Endothelial cell (in vitro differentiated cells): ENCODE measurements around the gene STIP1. TPM values are rescaled to one million over a fixed set of nuclear protein-coding genes. Genes with fewer than 3 reads are reported as not detected.
A peak's percentile ranks its signal among the peaks of the same experiment; 100 is the strongest.
"Not testable (repeated sequence)": the region's sequence is repeated elsewhere in the genome, so short reads cannot be mapped to it uniquely, and the experiment has no call there.

ENCODE experiments used
- DNase-seq: peaks from one replicate; pipeline ENCODE4 v3.0.0; 2021; ENCODE audit warnings: low spot score
- H3K27ac Mint-ChIP-seq: one replicate; pipeline ENCODE4 v1.8.0; 2021; ENCODE audit warnings: mixed read lengths, inconsistent platforms; ENCODE audit not compliant: unreplicated experiment
- H3K27me3 Mint-ChIP-seq: one replicate; pipeline ENCODE4 v1.8.0; 2021; ENCODE audit warnings: mild to moderate bottlenecking, moderate library complexity, mixed read lengths, inconsistent platforms; ENCODE audit not compliant: unreplicated experiment
- H3K36me3 Mint-ChIP-seq: one replicate; pipeline ENCODE4 v1.8.0; 2021; ENCODE audit warnings: mild to moderate bottlenecking, low read depth, mixed read lengths, inconsistent platforms; ENCODE audit not compliant: unreplicated experiment
- H3K4me1 Mint-ChIP-seq: one replicate; pipeline ENCODE4 v1.8.0; 2021; ENCODE audit warnings: mild to moderate bottlenecking, mixed read lengths, inconsistent platforms; ENCODE audit not compliant: unreplicated experiment
- H3K4me3 Mint-ChIP-seq: one replicate; pipeline ENCODE4 v1.8.0; 2021; ENCODE audit warnings: mild to moderate bottlenecking, mixed read lengths, inconsistent platforms; ENCODE audit not compliant: unreplicated experiment
- H3K9me3 Mint-ChIP-seq: one replicate; pipeline ENCODE4 v1.8.0; 2021; ENCODE audit warnings: mixed read lengths, inconsistent platforms; ENCODE audit not compliant: unreplicated experiment
- total RNA-seq: library from RNA; stranded (reverse); fragmentation: NEBNext Ultra II Directional; extraction: Animal tissue kit (Norgen Biotek cat#: 25700); gene quantifications from one replicate; pipeline ENCODE4 v1.2.1, GENCODE V29; 2021; ENCODE audit not compliant: unreplicated experiment
- TF ChIP-seq, protein P1 (sequence below): fragments of 200-600 bp; sonication (generic); IDR thresholded peaks from one replicate; pipeline ENCODE4 v1.5.0; 2021; ENCODE audit warnings: antibody characterized with exemption; ENCODE audit not compliant: unreplicated experiment

The STIP1 gene
- total RNA-seq, 1 donor from 2014 or later = 124 TPM

DNA sequence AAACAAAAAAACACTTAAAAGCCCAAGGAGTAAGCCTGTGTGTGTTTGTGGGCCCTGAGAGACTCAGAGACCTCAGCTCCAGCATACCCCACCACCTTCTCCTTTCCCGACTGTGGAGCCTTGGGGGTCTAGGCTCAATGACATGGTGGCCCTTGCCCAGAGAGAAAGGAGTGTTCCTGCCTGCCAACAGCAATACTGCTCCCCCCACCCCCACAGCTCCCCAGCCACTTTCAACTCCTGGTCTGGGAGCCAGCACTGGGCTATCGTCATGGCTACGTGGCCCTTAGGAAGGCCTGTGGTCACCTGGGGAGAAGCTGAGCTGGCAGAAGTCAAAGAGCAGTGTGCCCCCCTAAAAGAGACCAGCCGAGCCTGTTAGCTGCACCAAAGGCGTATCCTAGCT lies 58.1 kb downstream of the STIP1 start:
- peaks cover 16% of the 10 kb centered on the region for H3K4me1 Mint-ChIP-seq
- peaks cover 11% of the 10 kb centered on the region for H3K36me3 Mint-ChIP-seq
- peak overlapping the region; percentile 62 for H3K4me3 Mint-ChIP-seq
- H3K27me3 Mint-ChIP-seq = peaks cover 17% of the 10 kb centered on the region
- no peaks in the 10 kb centered on the region for H3K9me3 Mint-ChIP-seq
- no peak overlapping the region for H3K27ac Mint-ChIP-seq
- no peak for DNase-seq
- TF ChIP-seq, protein P1, sequence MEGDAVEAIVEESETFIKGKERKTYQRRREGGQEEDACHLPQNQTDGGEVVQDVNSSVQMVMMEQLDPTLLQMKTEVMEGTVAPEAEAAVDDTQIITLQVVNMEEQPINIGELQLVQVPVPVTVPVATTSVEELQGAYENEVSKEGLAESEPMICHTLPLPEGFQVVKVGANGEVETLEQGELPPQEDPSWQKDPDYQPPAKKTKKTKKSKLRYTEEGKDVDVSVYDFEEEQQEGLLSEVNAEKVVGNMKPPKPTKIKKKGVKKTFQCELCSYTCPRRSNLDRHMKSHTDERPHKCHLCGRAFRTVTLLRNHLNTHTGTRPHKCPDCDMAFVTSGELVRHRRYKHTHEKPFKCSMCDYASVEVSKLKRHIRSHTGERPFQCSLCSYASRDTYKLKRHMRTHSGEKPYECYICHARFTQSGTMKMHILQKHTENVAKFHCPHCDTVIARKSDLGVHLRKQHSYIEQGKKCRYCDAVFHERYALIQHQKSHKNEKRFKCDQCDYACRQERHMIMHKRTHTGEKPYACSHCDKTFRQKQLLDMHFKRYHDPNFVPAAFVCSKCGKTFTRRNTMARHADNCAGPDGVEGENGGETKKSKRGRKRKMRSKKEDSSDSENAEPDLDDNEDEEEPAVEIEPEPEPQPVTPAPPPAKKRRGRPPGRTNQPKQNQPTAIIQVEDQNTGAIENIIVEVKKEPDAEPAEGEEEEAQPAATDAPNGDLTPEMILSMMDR = no peak

DNA sequence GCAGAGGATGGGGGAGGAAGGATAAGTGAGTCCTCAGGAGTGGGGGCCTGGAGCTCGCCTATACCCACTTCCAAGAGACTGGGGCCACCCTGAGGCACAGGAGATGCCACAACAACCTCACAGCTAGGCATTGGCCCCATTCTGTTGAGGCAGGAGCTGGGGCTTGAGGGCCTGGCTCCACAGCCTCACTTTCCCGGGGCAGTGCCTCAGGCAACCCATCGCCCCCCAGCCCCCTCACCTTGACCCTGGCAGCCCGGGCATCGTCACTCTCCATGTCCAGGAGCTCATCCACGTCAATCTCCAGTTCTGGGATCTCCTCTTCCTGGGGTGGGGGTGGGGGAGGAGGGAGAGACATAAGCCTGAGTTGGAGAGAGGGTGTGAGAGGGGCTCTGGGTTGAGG lies 59.0 kb downstream of the STIP1 start:
- Mint-ChIP-seq H3K27ac (no peak overlapping the region), H3K4me3 (peak overlapping the region; percentile 91), H3K36me3 (peaks cover 11% of the 10 kb centered on the region), H3K27me3 (peaks cover 12% of the 10 kb centered on the region), H3K9me3 (no peaks in the 10 kb centered on the region), H3K4me1 (peaks cover 25% of the 10 kb centered on the region)
- DNase-seq = no peak
- TF ChIP-seq, protein P1 = no peak

DNA sequence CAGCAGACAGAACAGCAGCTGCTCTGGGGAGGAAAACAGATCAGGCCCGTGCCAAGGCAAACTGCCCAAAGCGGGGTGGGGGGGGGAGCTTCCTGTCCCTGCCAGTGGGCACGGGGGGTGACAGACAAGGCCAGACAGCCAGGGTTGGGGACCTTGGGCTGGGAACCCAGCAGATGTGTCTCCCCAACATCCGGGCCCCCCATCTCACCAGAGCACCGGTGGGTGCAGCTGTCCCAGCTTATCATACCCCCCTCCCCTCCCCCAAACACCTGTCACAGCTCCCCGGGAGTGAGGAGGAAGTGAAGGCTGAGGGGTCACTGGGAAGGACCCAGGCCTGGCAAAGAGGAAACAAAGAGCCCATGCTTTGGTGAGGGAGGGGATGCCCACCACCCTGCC lies 59.4 kb downstream of the STIP1 start:
- Mint-ChIP-seq H3K27ac (no peak overlapping the region), H3K4me3 (peak overlapping the region; percentile 91), H3K4me1 (peaks cover 23% of the 10 kb centered on the region), H3K36me3 (peaks cover 11% of the 10 kb centered on the region), H3K27me3 (peaks cover 8% of the 10 kb centered on the region), H3K9me3 (no peaks in the 10 kb centered on the region)
- no peak for DNase-seq
- TF ChIP-seq, protein P1 = no peak

DNA sequence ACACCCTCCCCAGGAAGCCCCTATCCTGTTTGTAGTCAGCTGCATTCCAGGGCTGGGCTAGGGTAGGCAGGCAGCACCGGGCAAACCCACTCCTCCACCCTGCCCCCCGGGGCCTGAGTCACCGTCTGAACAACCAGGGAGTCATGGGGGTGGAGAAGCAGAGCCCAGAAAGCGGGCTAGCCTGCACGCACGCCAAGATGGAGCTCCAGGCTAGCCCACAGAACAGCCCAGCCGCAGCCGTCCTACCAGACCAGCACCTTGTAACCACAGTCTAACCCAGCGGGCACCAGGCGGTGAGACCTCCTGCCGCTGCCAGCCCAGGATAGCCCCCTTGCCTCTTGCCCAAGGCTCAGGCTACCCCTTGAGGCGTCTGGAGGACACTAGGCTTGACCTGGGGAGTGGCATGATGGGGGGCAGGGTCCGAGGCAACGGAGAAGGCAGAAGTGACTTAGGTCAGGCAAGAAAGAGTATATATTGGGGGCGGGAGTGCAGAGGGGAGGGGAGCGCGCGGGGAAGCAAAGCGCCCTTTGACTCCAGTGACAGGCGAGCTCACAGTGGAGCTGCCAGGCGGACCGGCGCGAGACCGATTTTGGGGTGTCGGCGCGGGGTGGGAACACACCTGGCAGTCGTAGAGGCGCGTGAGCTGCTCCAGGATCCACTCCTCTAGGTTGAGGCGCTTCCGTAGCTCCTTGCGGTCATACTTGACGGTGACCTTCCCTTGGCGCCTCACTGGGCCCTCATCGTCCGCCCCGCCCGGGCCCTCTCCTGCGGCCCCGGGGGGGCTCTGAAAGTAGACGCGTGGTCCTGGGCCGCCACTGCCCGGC lies 60.0 kb downstream of the STIP1 start:
- Mint-ChIP-seq H3K27ac (no peak overlapping the region), H3K9me3 (no peaks in the 10 kb centered on the region), H3K4me3 (peak overlapping the region; percentile 91), H3K4me1 (peaks cover 22% of the 10 kb centered on the region), H3K36me3 (peaks cover 11% of the 10 kb centered on the region), H3K27me3 (peaks cover 8% of the 10 kb centered on the region)
- TF ChIP-seq, protein P1 = no peak
- DNase-seq = no peak

DNA sequence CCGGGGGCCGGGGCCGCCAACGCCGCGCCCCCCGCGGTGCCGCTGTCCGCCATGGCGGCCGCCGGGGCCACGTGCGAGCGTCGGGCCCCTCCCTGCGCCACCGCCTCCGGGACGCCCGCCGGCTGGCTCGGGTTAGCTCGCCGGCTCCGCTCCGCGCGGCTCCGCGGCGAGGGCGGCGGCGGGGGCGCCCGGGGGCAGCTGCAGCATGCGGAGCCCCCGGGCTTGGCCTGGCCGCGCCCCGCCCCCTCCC lies 60.6 kb downstream of the STIP1 start:
- H3K27ac Mint-ChIP-seq, H3K9me3 Mint-ChIP-seq, H3K4me3 Mint-ChIP-seq, DNase-seq, H3K27me3 Mint-ChIP-seq: not testable (repeated sequence)
- Mint-ChIP-seq H3K4me1 (peaks cover 22% of the 10 kb centered on the region), H3K36me3 (peaks cover 11% of the 10 kb centered on the region)
